Measurements from ENCODE around the gene ATRX. TPM values are rescaled to one million over a fixed set of nuclear protein-coding genes. Genes with fewer than 3 reads are reported as not detected.
A peak's percentile ranks its signal among the peaks of the same experiment; 100 is the strongest.
"Not testable (repeated sequence)": the region's sequence is repeated elsewhere in the genome, so short reads cannot be mapped to it uniquely, and the experiment has no call there.

ATRX gene, protein sequence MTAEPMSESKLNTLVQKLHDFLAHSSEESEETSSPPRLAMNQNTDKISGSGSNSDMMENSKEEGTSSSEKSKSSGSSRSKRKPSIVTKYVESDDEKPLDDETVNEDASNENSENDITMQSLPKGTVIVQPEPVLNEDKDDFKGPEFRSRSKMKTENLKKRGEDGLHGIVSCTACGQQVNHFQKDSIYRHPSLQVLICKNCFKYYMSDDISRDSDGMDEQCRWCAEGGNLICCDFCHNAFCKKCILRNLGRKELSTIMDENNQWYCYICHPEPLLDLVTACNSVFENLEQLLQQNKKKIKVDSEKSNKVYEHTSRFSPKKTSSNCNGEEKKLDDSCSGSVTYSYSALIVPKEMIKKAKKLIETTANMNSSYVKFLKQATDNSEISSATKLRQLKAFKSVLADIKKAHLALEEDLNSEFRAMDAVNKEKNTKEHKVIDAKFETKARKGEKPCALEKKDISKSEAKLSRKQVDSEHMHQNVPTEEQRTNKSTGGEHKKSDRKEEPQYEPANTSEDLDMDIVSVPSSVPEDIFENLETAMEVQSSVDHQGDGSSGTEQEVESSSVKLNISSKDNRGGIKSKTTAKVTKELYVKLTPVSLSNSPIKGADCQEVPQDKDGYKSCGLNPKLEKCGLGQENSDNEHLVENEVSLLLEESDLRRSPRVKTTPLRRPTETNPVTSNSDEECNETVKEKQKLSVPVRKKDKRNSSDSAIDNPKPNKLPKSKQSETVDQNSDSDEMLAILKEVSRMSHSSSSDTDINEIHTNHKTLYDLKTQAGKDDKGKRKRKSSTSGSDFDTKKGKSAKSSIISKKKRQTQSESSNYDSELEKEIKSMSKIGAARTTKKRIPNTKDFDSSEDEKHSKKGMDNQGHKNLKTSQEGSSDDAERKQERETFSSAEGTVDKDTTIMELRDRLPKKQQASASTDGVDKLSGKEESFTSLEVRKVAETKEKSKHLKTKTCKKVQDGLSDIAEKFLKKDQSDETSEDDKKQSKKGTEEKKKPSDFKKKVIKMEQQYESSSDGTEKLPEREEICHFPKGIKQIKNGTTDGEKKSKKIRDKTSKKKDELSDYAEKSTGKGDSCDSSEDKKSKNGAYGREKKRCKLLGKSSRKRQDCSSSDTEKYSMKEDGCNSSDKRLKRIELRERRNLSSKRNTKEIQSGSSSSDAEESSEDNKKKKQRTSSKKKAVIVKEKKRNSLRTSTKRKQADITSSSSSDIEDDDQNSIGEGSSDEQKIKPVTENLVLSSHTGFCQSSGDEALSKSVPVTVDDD (N-terminal part only)
- total RNA-seq (100 to 1,000 TPM in 1 of 9 donors, 10 to 100 TPM in 8; 45.7 to 101 (median 76.6) TPM), polyA plus RNA-seq (10 to 100 TPM; 10.3 to 37.2 (median 35.8) TPM)
- long read RNA-seq, donor 1, partial matches to known transcripts: 10 of 12 reads
- long read RNA-seq, donor 1, other reads (novel, unspliced or antisense): 0 of 12 reads
- long read RNA-seq, donor 2, partial matches to known transcripts: 24 of 29 reads
- long read RNA-seq, donor 2, other reads (novel, unspliced or antisense): 0 of 29 reads
- long read RNA-seq, donor 3, partial matches to known transcripts: 0 of 2 reads
- long read RNA-seq, donor 3, other reads (novel, unspliced or antisense): 0 of 2 reads
- long read RNA-seq, donor 4, partial matches to known transcripts: 36 of 64 reads
- long read RNA-seq, donor 4, other reads (novel, unspliced or antisense): 25 of 64 reads
- long read RNA-seq, donor 5, partial matches to known transcripts: 4 of 6 reads
- long read RNA-seq, donor 5, other reads (novel, unspliced or antisense): 2 of 6 reads
- long read RNA-seq, donor 6, partial matches to known transcripts: 25 of 43 reads
- long read RNA-seq, donor 6, other reads (novel, unspliced or antisense): 13 of 43 reads
- long read RNA-seq, donor 7, partial matches to known transcripts: 0 of 3 reads
- long read RNA-seq, donor 7, other reads (novel, unspliced or antisense): 0 of 3 reads
- long read RNA-seq, donor 8, partial matches to known transcripts: 6 of 7 reads
- long read RNA-seq, donor 8, other reads (novel, unspliced or antisense): 0 of 7 reads
- long read RNA-seq, donor 9, partial matches to known transcripts: 19 of 22 reads
- long read RNA-seq, donor 9, other reads (novel, unspliced or antisense): 0 of 22 reads
- long read RNA-seq, donor 10, partial matches to known transcripts: 0 of 1 reads
- long read RNA-seq, donor 10, other reads (novel, unspliced or antisense): 0 of 1 reads

DNA sequence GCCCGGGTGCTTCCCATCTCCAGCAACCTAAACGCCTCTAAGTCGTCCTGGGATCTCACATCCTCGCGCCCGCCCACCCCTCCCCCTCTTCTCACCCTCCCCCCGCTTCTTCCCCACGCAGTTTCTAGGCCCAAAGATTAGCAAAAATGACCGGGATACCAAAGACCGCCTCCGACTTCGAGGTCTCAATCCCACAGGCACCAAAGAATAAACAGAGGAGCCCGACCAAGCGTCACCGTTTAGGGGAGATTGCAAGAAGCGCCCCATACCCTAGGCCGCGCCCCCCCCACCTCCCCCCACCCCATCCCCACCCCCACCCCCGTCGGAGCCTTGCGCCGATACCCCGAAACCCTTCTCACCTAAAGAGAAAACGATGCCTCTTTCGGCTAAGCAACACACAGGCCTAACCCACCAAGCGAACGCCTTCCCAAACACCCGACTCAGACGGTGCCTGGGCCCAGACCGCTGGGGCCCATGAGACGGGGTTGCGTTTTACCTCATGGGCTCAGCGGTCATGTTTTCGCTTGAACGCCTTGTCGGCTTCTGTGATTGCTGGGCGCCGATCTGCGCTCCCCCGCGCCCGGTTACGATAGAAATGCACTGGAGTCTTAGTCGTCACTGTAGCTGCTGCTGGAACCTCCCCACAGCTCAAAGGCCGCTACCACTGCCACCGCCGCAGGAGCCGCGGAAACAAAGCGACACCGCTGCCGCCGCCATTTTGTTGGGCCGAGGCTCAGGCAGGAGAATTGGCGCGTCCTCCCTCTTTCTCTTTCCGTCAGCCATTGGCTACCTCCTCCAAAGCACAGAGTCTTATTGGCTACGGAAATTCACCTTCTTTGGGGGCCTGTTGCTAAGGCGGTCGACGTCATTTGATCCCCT is at the start of gene ATRX:
Gene ATRX, minus strand, starts transcription at position 731 of the 879 bp plus-strand sequence. Its CDS starts 215 bp downstream, at position 516.
- no peaks in the 10 kb centered on the region for H3K9me3 ChIP-seq (replicated peaks in 1 of 3)
- H3K27ac ChIP-seq: peak within 1 kb of the TSS in 4 of 5 donors; percentile 71 to 90 (median 85)
- peaks cover 5% of the 10 kb centered on the region for H3K27me3 ChIP-seq
- DNase-seq: peak; percentile 67 to 86 (median 73)
- intact Hi-C loops (cut with DNase I): no loop called here
- peak within 1 kb of the TSS in 2 of 4 donors; percentile 52 to 58 for H3K4me3 ChIP-seq
- peaks cover 5 to 28% of the 10 kb centered on the region in 2 donors for H3K4me1 ChIP-seq (replicated peaks in 1 of 2)
- WGBS, 4 donors: 0 to 33% (median 15%) methylated on average over 5 to 61 of the region's 61 CpGs
- H3K36me3 ChIP-seq (replicated peaks in 1 of 2): no peaks in the 10 kb centered on the region
- TF ChIP-seq POLR2A (IDR thresholded peaks at IDR 0.05) (peak; percentile 31 to 60), CTCF (IDR thresholded peaks at IDR 0.05) (no peak)

DNA sequence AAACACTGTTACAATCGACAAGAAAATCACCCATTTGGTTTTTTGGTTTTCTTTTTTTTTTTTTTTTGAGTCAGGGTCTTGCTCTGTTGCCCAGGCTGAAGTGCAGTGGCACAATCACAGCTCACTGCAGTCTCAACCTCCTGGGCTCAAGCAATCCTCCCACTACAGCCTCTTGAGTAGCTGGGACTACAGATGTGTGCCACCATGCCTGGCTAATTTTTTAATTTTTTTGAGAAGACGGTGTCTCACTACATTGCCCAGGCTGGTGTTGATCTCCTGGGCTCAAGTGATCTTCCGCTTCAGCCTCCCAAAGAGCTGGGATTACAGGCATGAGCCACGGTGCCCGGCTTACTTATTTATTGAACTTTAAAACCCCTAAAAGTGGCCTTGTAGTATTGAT is 45.5 kb upstream of the ATRX start:
- H3K4me1 ChIP-seq (replicated peaks in 1 of 2); intact Hi-C loops (cut with DNase I); H3K4me3 ChIP-seq; H3K9me3 ChIP-seq (replicated peaks in 1 of 3); H3K27me3 ChIP-seq; DNase-seq; H3K27ac ChIP-seq; H3K36me3 ChIP-seq (replicated peaks in 1 of 2): not testable (repeated sequence)
- 81 to 96% (median 90%) methylated on average over 5 of the region's 5 CpGs for WGBS, 4 donors

GRCh38 chrX:77821989-77822388 is 36.0 kb upstream of the ATRX start:
- intact Hi-C loops (cut with DNase I); H3K4me3 ChIP-seq: not testable (repeated sequence)

More at GRCh38 chrX:77821989-77822388, 36.0 kb upstream of the ATRX start:
- not testable (repeated sequence) for H3K36me3 ChIP-seq (replicated peaks in 1 of 2); H3K27ac ChIP-seq; DNase-seq; H3K4me1 ChIP-seq (replicated peaks in 1 of 2); H3K9me3 ChIP-seq (replicated peaks in 1 of 3); H3K27me3 ChIP-seq
- 92 to 100% (median 93%) methylated on average over 2 of the region's 2 CpGs for WGBS, 4 donors

All from adrenal gland (tissue), 19 donors.